GM12872 (cell line): ENCODE results near the gene SASH1.

Experiments used
- CTCF ChIP-seq: IDR thresholded peaks from 3 replicates; pipeline ENCODE4 v1.5.1; 2011; ENCODE audit warnings: low read depth, mild to moderate bottlenecking, low read length, moderate library complexity; ENCODE audit not compliant: insufficient read depth

SASH1 gene

GRCh38 chr6:148538261-148539190 is 195.9 kb downstream of the SASH1 start:
- TF ChIP-seq CTCF: no peak

GRCh38 chr6:148543540-148543939 is 200.9 kb downstream of the SASH1 start:
- TF ChIP-seq CTCF: no peak

- TF ChIP-seq CTCF: no peak
Observed at GRCh38 chr6:148544421-148544820, 201.8 kb downstream of the SASH1 start.

GRCh38 chr6:148545901-148546300 is 203.3 kb downstream of the SASH1 start:
- TF ChIP-seq CTCF: no peak

- no peak for TF ChIP-seq CTCF
Observed at GRCh38 chr6:148547110-148547509, 204.5 kb downstream of the SASH1 start.

- no peak for TF ChIP-seq CTCF
Observed at GRCh38 chr6:148548065-148548748, 205.6 kb downstream of the SASH1 start.

- no peak for TF ChIP-seq CTCF
Observed at GRCh38 chr6:148548749-148549140, 206.1 kb downstream of the SASH1 start.
